Endodermal cell (in vitro differentiated cells): Measurements from ENCODE around the gene ASCL1. TPM values are rescaled to one million over a fixed set of nuclear protein-coding genes. Genes with fewer than 3 reads are reported as not detected.

Experiments
- DNase-seq: peaks from one replicate; pipeline ENCODE4 v3.0.0-alpha.2; 2017
- H3K27ac ChIP-seq: 2 replicates; pipeline ENCODE4 v1.5.1; 2013; ENCODE audit warnings: mild to moderate bottlenecking, low read depth, low read length, moderate library complexity
- H3K27me3 ChIP-seq: 2 replicates; pipeline ENCODE4 v1.6.1; 2013; ENCODE audit warnings: mild to moderate bottlenecking, low read length, moderate library complexity; ENCODE audit not compliant: insufficient read depth, control insufficient read depth, poor library complexity, severe bottlenecking
- H3K36me3 ChIP-seq: 2 replicates; pipeline ENCODE4 v1.7.0; 2013; ENCODE audit warnings: mild to moderate bottlenecking, low read length, moderate library complexity; ENCODE audit not compliant: control insufficient read depth, insufficient read depth
- H3K4me1 ChIP-seq: one replicate; pipeline ENCODE4 v1.7.0; 2013; ENCODE audit warnings: low read length; ENCODE audit not compliant: control insufficient read depth, insufficient read depth
- H3K4me3 ChIP-seq: 2 replicates; pipeline ENCODE4 v1.5.1; 2013; ENCODE audit warnings: mild to moderate bottlenecking, low read length, moderate library complexity
- H3K9ac ChIP-seq: 2 replicates; pipeline ENCODE4 v1.6.1; 2013; ENCODE audit warnings: mild to moderate bottlenecking, low read length, moderate library complexity; ENCODE audit not compliant: poor library complexity, severe bottlenecking; ENCODE audit errors: extremely low read depth
- H3K9me3 ChIP-seq: 2 replicates; pipeline ENCODE4 v1.6.1; 2013; ENCODE audit warnings: mild to moderate bottlenecking, low read length, moderate library complexity; ENCODE audit not compliant: control insufficient read depth
- H3K27ac Mint-ChIP-seq: 2 replicates; pipeline ENCODE4 v1.8.0; 2020; ENCODE audit warnings: mixed read lengths
- H3K27me3 Mint-ChIP-seq: 2 replicates; pipeline ENCODE4 v1.8.0; 2021; ENCODE audit warnings: mild to moderate bottlenecking, mixed read lengths; ENCODE audit not compliant: insufficient read depth
- H3K36me3 Mint-ChIP-seq: 2 replicates; pipeline ENCODE4 v1.8.0; 2020; ENCODE audit warnings: low read depth, mixed read lengths
- H3K4me1 Mint-ChIP-seq: 2 replicates; pipeline ENCODE4 v1.8.0; 2020; ENCODE audit warnings: mixed read lengths
- H3K4me3 Mint-ChIP-seq: 2 replicates; pipeline ENCODE4 v1.8.0; 2020; ENCODE audit warnings: mild to moderate bottlenecking, moderate library complexity, mixed read lengths
- H3K9me3 Mint-ChIP-seq: 2 replicates; pipeline ENCODE4 v1.8.0; 2020; ENCODE audit warnings: mild to moderate bottlenecking, mixed read lengths
- CTCF ChIP-seq: fragments of 200-600 bp; sonication (generic); conservative IDR thresholded peaks from 2 replicates; pipeline ENCODE4 v1.5.0; 2021; ENCODE audit warnings: antibody characterized with exemption, mild to moderate bottlenecking
- WGBS, 2 experiments: methylation state at CpG; one replicate each; pipeline versions ENCODE4 v1.1.5 to v1.1.7; 2013; ENCODE audit warnings: missing lambda C conversion rate in 2 of 2, mixed read lengths in 1 of 2; ENCODE audit not compliant: insufficient coverage in 1 of 2, insufficient read length in 1 of 2; 5-methylcytosine and 5-hydroxymethylcytosine counted together
- total RNA-seq, 2 donors: library from RNA; stranded (reverse); fragmentation: NEBNext Ultra II Directional in 1 of 2; extraction: Animal tissue kit (Norgen Biotek cat#: 25700) in 1 of 2; gene quantifications; 2 replicates in 1 of 2; 3 replicates in 1 of 2; pipeline ENCODE4 v1.2.1, GENCODE V29; 2021

ASCL1 gene
- total RNA-seq, 2 donors from 2014 or later = not detected

GRCh38 chr12:102918840-102919239 is 38.6 kb upstream of the ASCL1 start:
- Mint-ChIP-seq H3K4me1 (peaks cover 3% of the 10 kb centered on the region), H3K27me3 (peaks cover 19% of the 10 kb centered on the region), H3K4me3 (no peak overlapping the region), H3K36me3 (no peaks in the 10 kb centered on the region), H3K27ac (no peak overlapping the region), H3K9me3 (no peaks in the 10 kb centered on the region)
- 85 to 92% methylated on average over 2 of the region's 2 CpGs for WGBS, 2 experiments
- Histone ChIP-seq H3K9me3 (no peaks in the 10 kb centered on the region), H3K4me3 (no peak overlapping the region), H3K36me3 (no peaks in the 10 kb centered on the region), H3K27me3 (peaks cover 12% of the 10 kb centered on the region), H3K9ac (no peak overlapping the region), H3K27ac (no peak overlapping the region), H3K4me1 (no peaks in the 10 kb centered on the region)
- no peak for DNase-seq
- no peak for TF ChIP-seq CTCF

GRCh38 chr12:102920271-102920670 is 37.2 kb upstream of the ASCL1 start:
- H3K27ac ChIP-seq = no peak overlapping the region
- no peaks in the 10 kb centered on the region for H3K9me3 ChIP-seq

GRCh38 chr12:102921240-102921639 is 36.2 kb upstream of the ASCL1 start:
- no peak overlapping the region for H3K4me3 ChIP-seq
- H3K36me3 ChIP-seq = no peaks in the 10 kb centered on the region
- DNase-seq = no peak
- no peaks in the 10 kb centered on the region for H3K9me3 ChIP-seq
- TF ChIP-seq CTCF = no peak
- Mint-ChIP-seq H3K27ac (no peak overlapping the region), H3K27me3 (peaks cover 17% of the 10 kb centered on the region), H3K9me3 (no peaks in the 10 kb centered on the region), H3K4me3 (no peak overlapping the region), H3K36me3 (no peaks in the 10 kb centered on the region), H3K4me1 (peaks cover 3% of the 10 kb centered on the region)
- peaks cover 12% of the 10 kb centered on the region for H3K27me3 ChIP-seq
- H3K9ac ChIP-seq = no peak overlapping the region
- H3K4me1 ChIP-seq = no peaks in the 10 kb centered on the region
- H3K27ac ChIP-seq = no peak overlapping the region

More at GRCh38 chr12:102920271-102920670, 37.2 kb upstream of the ASCL1 start:
- Histone ChIP-seq H3K4me3 (no peak overlapping the region), H3K27me3 (peaks cover 15% of the 10 kb centered on the region), H3K9ac (no peak overlapping the region), H3K36me3 (no peaks in the 10 kb centered on the region), H3K4me1 (no peaks in the 10 kb centered on the region)
- Mint-ChIP-seq H3K36me3 (no peaks in the 10 kb centered on the region), H3K27me3 (peaks cover 15% of the 10 kb centered on the region), H3K9me3 (no peaks in the 10 kb centered on the region), H3K27ac (no peak overlapping the region), H3K4me3 (no peak overlapping the region), H3K4me1 (peaks cover 3% of the 10 kb centered on the region)
- no peak for TF ChIP-seq CTCF
- DNase-seq = no peak
